Astrocyte of the cerebellum (primary cell): Measurements from ENCODE around the gene VEGFB.

Source experiments
- DNase-seq: peaks from one replicate; pipeline ENCODE4 v3.0.0-alpha.2; 2011; ENCODE audit warnings: low read depth
- H3K4me3 ChIP-seq: 2 replicates; pipeline ENCODE4 v1.5.1; 2011; ENCODE audit warnings: mild to moderate bottlenecking, low read depth, low read length, moderate library complexity
- CTCF ChIP-seq: IDR thresholded peaks from 2 replicates; pipeline ENCODE4 v1.5.1; 2012; ENCODE audit warnings: low read length, low read depth, moderate library complexity, mild to moderate bottlenecking; ENCODE audit errors: missing control alignments
- in situ Hi-C: cut with HindIII; loops from 2 replicates; pipeline ENCODE4 v1.10.0; 2017; ENCODE audit warnings: low sequenced_read_pairs

The VEGFB gene

GRCh38 chr11:64210301-64211020 is 23.9 kb upstream of the VEGFB start:
- H3K4me3 ChIP-seq, result no peak overlapping the region
- in situ Hi-C loops, result loop anchor here (25.0 kb wide), 1 partner anchor 427 kb away; no protein-coding TSS in a partner anchor
- no peak for DNase-seq
- no peak for TF ChIP-seq CTCF

- TF ChIP-seq CTCF, result no peak
- in situ Hi-C loops, result loop anchor here (25.0 kb wide), 1 partner anchor 426 kb away; no protein-coding TSS in a partner anchor
- no peak overlapping the region for H3K4me3 ChIP-seq
- no peak for DNase-seq
These were observed 23.1 kb upstream of the VEGFB start for GRCh38 chr11:64211181-64211872.

- in situ Hi-C loops, result loop anchor here (25.0 kb wide), 1 partner anchor 420 kb away; no protein-coding TSS in a partner anchor
- no peak overlapping the region for H3K4me3 ChIP-seq
- DNase-seq, result no peak
- TF ChIP-seq CTCF, result no peak
These were observed 17.5 kb upstream of the VEGFB start for GRCh38 chr11:64216879-64217278.

- in situ Hi-C loops, result loop anchor here (25.0 kb wide), 1 partner anchor 419 kb away; no protein-coding TSS in a partner anchor
- no peak overlapping the region for H3K4me3 ChIP-seq
- TF ChIP-seq CTCF, result no peak
- no peak for DNase-seq
These were observed 15.6 kb upstream of the VEGFB start for GRCh38 chr11:64218628-64219353.

- H3K4me3 ChIP-seq, result no peak overlapping the region
- TF ChIP-seq CTCF, result no peak
- in situ Hi-C loops, result loop anchor here (25.0 kb wide), 1 partner anchor 418 kb away; no protein-coding TSS in a partner anchor
- DNase-seq, result no peak
These were observed 15.1 kb upstream of the VEGFB start for GRCh38 chr11:64219354-64219684.

- in situ Hi-C loops, result loop anchor here (25.0 kb wide), 1 partner anchor 418 kb away; no protein-coding TSS in a partner anchor
- no peak for TF ChIP-seq CTCF
- H3K4me3 ChIP-seq, result no peak overlapping the region
- no peak for DNase-seq
These were observed 14.6 kb upstream of the VEGFB start for GRCh38 chr11:64219755-64220154.
